HG02981 (cell line): ENCODE data around the gene TTLL12.
"Not testable (repeated sequence)": the region's sequence is repeated elsewhere in the genome, so short reads cannot be mapped to it uniquely, and the experiment has no call there.

ENCODE experiments used
- ATAC-seq: cut with Tn5 transposase; IDR thresholded peaks from one replicate; pipeline ENCODE4 v1.9.1; 2021; ENCODE audit warnings: mild to moderate bottlenecking, moderate library complexity; ENCODE audit not compliant: unreplicated experiment

TTLL12 gene

GRCh38 chr22:43157874-43158546 lies 28.9 kb downstream of the TTLL12 start:
- ATAC-seq, result no peak

GRCh38 chr22:43156413-43156812 lies 30.5 kb downstream of the TTLL12 start:
- ATAC-seq, result no peak

- ATAC-seq, result no peak
Measured at GRCh38 chr22:43155789-43156188, 31.1 kb downstream of the TTLL12 start.

GRCh38 chr22:43154887-43155536 lies 31.9 kb downstream of the TTLL12 start:
- ATAC-seq, result no peak

- no peak for ATAC-seq
Measured at GRCh38 chr22:43153899-43154298, 33.0 kb downstream of the TTLL12 start.

GRCh38 chr22:43152357-43153071 lies 34.4 kb downstream of the TTLL12 start:
- no peak for ATAC-seq

- no peak for ATAC-seq
Measured at GRCh38 chr22:43152003-43152356, 35.0 kb downstream of the TTLL12 start.

GRCh38 chr22:43151251-43152002 lies 35.5 kb downstream of the TTLL12 start, which contains the start of gene TSPO:
Gene TSPO, plus strand, starts transcription at chr22:43151559. Its CDS starts 7,680 bp downstream, at chr22:43159239.
- ATAC-seq, result no peak

- ATAC-seq, result no peak
Measured at GRCh38 chr22:43150731-43151206, 36.2 kb downstream of the TTLL12 start.

- ATAC-seq, result no peak
Measured at GRCh38 chr22:43148581-43148980, 38.4 kb downstream of the TTLL12 start.

GRCh38 chr22:43147821-43148220 lies 39.1 kb downstream of the TTLL12 start:
- no peak for ATAC-seq

GRCh38 chr22:43146332-43146731 lies 40.6 kb downstream of the TTLL12 start:
- ATAC-seq, result not testable (repeated sequence)

- ATAC-seq, result not testable (repeated sequence)
Measured at GRCh38 chr22:43145371-43145770, 41.6 kb downstream of the TTLL12 start.

- no peak for ATAC-seq
Measured at GRCh38 chr22:43144949-43145348, 42.0 kb downstream of the TTLL12 start.

- peak; percentile 84 for ATAC-seq
Measured at GRCh38 chr22:43142880-43143562, 43.9 kb downstream of the TTLL12 start, which contains the start of gene MCAT. Gene MCAT, minus strand, starts transcription at chr22:43143398. Its CDS starts 50 bp downstream, at chr22:43143348.

GRCh38 chr22:43136801-43137200 lies 50.1 kb downstream of the TTLL12 start:
- ATAC-seq, result no peak

GRCh38 chr22:43136255-43136654 lies 50.7 kb downstream of the TTLL12 start:
- ATAC-seq, result no peak

- no peak for ATAC-seq
Measured at GRCh38 chr22:43135565-43135964, 51.4 kb downstream of the TTLL12 start.

- ATAC-seq, result no peak
Measured at GRCh38 chr22:43134553-43134952, 52.4 kb downstream of the TTLL12 start.

GRCh38 chr22:43133401-43133800 lies 53.5 kb downstream of the TTLL12 start:
- ATAC-seq, result no peak
